Hematopoietic multipotent progenitor cell (in vitro differentiated cells): Measurements from ENCODE around the gene FUT7. TPM values are rescaled to one million over a fixed set of nuclear protein-coding genes. Genes with fewer than 3 reads are reported as not detected.

Experiments used
- DNase-seq, 3 donors: peaks; one replicate each; pipeline ENCODE4 v3.0.0-alpha.2; 2011 to 2015; ENCODE audit warnings: low read depth in 2 of 3, low spot score in 2 of 3
- total RNA-seq: library from RNA; depleted of rRNA; stranded (reverse); fragments of >200 nt; gene quantifications from one replicate; pipeline ENCODE4 v1.2.3, GENCODE V29; 2012

The FUT7 gene
- total RNA-seq, 1 donor, result 14.3 TPM

DNA sequence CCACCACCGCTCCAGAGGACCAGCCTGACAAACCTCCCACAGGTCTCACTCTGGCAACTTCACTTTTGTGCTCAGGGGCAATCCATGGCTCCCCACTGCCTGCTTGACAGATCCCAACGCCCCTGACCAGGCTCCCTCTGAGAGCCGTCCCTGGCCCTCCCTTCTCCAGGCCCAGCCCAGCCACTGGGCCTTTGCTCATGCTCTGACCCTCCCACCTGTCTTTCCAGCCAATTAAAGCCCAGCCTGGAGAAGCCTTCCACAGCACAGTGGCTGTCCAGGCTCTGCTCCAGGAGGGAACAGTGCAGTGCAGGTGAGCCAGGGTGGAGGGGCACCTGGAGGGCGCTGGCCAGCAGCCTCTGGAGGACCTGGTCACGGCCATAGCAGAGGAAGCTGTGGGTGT lies 18.7 kb upstream of the FUT7 start:
- no peak for DNase-seq

DNA sequence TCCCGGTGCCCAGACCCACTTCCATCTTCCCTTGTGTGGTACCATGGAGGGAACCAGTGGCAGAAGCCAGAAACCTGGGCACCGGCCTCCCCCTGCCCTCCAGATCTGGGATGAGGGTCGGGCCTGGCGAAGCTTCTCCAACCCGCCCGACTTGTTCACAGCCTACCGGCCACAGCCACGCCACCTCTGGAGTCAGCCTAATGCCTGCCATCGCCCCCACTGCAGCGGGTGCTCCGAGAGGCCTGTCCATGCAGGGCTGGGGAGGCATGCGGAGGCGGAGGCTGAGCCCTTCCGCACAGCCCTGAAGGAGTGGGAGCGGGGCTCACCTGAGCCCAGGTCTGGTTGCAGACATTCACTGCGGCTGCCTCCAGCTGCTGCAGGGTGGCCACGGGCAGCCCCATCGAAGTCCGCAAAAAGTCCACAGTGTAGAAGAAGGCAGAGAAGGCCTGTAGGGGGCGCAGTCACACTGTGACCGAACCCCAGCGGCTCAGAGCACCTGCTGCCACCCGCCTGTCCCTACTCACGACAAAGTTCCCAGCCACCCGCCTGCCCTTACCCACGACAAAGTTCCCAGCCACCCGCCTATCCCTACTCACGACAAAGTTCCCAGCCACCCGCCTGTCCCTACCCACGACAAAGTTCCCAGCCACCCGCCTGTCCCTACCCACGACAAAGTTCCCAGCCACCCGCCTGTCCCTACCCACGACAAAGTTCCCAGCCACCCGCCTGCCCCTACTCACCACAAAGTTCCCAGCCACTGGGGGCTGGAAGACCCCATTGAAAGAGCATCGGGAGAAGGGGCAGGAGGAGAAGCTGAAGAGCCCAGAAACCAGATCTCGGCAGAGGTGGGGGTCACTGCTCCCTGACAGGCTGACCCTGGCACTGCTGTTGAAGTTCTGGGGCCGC lies 17.9 kb upstream of the FUT7 start:
- peak in 2 of 3 donors; percentile 65 to 74 for DNase-seq

DNA sequence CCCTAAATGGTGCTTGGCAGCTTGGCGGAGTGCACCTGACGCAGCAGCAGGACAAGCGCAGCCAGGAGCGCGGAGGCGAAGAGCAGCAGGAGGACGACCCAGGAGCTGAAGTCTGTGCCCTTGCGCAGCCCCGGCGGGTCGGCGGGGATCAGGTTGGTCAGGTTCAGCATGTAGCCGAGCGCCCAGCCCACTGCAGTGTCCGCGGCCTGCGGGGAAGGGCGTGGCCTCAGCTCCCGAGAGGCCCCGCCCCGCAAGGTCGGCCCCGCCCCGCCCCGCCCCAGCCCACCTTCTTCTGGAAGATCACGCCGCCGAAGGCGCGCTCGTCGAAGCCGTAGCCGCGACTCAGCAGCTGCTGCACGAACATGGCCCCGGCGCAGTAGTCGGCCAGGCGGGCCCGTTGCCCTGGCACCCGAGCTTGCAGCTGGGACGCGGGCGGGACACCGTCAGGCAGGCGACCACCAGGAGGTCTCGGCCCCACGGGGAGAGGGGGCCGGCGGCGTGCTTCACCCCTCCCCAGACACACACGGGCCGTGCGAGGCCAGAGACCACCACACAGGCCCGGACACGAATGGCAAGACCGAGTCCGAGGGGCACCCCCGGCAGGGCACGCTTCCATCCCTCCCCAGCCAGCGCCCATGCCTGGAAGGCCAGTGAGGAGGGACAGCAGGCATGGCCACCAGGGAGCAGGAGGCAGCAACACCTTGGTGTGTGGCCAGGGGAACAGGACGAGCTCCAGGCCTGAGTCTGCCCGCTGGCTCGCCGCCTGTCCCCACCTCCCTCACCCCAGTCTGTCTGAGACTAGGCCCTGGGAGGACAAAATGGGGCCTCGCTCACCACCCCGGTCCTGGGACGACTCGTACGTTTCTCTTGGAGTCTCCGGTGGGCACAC lies 17.0 kb upstream of the FUT7 start:
- no peak for DNase-seq

DNA sequence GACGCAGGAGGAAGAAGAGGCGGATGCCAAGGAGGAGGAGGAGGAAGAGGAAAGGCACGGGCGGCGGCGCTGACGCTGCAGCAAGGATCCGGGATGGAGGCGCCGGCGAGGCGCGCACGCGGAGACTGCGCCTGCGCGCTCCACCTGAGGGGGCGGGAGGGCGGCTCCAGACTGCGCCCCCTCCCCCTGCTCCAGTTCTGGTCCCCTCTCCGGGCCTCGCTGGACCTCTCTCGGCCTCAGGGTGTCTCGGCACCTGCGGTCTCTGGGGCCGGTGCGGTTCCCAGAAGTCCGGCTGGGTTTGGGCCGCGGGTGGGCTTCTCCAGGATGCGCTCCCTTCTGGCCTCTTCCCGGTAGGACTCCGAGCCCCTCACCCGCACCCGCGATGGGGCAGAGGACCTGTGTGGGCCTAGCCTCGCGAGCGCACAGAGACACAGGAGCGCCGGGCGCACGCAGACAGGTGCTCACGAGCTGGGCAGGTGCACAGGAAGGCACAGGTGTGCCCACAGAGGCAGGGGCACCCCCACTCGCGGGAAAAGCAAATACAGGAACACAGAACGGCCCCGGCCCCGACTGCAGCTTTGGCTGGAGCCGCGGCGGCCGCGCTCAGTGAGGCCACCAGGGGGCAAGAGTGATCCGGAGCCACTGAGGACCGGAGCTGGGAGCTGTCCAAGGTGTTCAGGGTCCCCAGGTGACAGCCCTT lies 14.3 kb upstream of the FUT7 start, which contains the start of gene NPDC1:
Gene NPDC1 (minus strand): TSS at position 90 of the 700 bp plus-strand sequence. CDS start 188 bp downstream, outside the sequence.
- peak; percentile 57 to 82 (median 78) for DNase-seq

DNA sequence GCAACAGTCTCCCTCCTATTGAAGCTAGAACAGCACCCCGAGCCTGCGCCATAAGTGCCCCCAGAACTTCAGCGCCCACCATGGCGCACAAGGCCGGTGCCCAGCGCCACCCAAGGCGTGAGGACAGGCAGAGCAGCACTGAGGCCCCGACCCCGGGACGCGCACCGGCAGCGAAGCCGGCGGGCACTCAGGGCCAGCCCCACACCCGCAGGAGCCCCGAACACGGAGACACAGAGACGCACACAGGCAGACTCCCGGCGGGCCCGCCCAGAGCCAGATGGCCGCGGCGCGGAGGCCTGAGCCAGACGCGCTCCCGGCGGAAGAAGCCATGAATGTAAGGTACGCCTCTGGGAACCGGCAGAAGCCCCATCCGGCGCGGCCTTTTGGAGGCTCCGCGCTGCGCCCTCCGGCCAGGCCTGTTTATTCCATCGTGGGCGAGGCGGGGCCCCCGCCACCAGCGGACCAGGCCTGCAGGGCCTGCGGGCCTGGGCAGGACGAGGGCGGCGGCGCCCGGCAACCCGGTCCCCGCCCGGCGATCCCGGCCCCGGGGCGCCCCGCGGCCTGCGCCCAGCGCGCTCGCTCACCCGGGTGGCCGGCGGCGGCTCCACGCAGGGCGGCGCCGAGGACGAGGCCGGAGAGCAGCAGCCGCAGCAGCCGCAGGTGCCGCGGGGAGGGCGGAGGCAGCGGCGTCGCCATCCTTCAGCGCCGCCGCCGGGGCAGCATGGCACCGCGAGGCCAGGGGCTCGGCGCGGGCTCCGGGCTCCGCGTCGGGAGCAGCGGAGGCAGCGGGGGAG lies 13.6 kb upstream of the FUT7 start:
- DNase-seq, result no peak

DNA sequence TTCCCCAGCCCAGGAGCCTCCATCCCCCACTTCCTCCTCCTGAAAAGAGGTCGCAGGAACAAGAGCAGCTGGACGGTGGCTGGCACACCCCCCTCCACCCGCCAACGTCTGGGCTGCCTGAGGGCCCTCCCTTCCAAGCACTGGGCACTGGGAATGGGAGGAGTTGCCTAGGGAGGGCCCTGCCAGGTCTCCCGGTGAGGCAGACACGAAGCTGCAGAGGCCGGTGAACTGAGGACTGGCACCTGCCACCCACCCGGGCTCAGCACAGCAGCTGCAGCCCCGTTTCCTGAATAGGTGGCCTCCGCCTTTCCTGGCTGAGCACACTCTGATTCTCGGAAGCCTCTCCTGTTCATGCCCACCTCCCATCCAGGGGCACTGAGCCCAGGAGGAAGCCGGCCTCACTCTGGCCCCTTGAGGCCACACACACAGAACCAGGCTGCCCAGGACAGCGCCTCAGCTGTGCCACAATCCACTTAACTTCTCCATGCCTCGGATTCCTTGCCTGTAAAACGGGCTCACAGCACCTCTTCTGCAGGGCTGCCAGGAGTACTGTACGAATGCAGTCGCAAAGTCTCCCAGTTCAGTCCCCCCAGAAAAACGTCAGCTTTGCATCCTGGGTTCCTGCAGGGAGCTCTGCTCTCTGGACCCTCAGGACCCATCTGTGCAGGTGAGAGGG lies 12.8 kb upstream of the FUT7 start:
- DNase-seq, result no peak

DNA sequence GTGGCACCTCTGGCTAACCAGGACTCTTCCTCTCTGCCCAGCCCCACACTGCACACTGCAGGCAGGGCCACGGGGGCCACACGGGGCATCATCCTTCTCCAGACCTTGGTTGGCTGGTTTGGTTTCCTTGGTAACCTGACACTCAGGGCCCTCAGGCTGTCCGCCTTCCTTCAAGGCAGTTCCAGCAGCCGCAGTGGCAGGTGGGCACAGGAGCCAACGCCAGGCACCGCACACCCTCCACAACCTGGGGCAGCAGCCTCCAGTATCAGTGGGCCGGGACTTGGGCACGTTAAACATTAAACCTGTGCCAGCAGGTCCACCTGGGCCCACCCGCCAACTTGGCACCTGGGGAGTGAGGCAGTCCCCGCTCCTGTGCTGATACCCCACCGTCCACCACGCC lies 12.1 kb upstream of the FUT7 start:
- no peak for DNase-seq

DNA sequence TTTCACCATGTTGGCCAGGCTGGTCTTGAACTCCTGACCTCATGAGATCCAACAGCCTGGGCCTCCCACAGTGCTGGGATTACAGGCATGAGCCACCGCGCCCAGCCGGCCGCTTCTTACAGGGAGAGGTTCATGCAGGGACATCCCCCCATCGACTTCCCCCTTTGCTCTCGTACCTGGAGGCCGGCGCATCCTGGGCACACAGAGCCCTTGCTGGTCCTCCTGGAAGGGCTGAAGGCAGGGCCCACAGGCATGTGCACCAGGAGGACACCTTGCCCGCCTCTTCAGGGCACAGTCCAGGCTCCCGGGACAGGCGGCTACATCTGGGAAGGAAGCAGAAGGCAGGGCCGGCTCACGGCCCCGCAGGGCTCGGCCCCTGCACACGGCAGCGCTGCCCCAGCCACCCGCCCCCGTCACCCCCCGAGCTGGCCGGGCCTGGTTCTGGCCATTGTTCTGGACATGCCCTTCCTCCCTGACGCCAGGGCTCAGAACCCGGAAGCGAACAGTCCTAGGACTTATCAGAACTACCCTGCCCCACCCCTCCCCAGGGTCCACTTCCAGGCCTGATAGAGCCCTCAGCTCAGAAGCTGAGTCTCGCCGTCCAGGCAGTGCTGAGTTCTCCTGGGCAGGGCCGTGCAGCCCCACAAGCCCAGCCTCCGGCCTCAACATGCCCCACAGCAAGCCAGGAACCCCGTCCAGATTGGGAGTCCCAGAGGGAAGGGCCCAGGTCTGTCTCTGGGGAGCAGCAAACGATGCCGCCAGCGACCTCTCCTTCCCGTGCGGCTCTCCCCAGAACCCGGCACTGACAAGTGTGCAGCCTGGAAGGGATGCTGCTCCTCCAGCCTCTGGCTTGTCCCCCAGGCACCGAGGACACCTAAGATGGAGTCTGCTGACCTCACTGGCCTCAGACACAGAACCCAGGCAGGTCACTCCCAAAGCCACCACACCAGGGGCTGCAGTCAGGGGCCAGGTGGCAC lies 11.2 kb upstream of the FUT7 start:
- DNase-seq, result no peak

DNA sequence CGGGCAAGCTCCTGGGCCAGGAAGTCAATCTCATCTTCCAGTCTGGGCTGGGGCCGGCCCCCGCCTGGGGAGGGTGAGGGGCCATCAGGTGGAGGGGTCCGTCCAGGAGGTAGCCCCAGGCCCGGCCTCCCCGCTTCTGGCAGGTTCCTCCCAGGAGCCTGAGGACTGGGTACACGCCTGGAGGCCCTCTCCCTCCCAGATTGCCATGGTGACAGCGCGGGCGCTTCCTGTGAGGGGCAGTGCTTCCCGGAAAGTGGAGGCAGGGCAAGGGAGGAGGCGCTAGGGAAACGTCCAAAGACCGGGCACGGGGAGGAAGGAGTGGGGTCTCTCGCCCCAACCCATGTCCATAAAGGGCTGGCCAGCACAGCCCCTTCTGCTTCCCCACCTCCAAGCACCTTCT lies 9.2 kb upstream of the FUT7 start:
- DNase-seq, result no peak

DNA sequence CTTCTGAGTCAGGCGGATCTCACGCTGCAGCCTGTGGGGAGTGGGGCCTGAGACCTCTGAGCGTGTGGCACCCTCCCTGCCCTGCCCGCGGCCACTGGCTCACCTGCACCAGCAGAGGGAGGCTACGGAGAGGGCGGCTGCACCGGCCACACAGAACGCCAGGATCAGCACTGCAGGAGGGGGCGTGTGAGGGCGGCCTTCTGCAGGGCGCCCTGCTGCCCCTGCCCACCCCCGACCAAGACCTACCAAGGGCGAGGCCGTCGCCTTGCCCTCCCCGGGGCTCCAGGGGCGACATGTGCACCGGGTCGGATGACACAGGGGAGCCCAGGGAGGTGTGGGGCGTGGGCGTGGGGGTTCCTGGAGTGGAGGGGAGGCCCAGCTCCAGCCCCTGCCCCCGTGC lies 8.7 kb upstream of the FUT7 start:
- no peak for DNase-seq

DNA sequence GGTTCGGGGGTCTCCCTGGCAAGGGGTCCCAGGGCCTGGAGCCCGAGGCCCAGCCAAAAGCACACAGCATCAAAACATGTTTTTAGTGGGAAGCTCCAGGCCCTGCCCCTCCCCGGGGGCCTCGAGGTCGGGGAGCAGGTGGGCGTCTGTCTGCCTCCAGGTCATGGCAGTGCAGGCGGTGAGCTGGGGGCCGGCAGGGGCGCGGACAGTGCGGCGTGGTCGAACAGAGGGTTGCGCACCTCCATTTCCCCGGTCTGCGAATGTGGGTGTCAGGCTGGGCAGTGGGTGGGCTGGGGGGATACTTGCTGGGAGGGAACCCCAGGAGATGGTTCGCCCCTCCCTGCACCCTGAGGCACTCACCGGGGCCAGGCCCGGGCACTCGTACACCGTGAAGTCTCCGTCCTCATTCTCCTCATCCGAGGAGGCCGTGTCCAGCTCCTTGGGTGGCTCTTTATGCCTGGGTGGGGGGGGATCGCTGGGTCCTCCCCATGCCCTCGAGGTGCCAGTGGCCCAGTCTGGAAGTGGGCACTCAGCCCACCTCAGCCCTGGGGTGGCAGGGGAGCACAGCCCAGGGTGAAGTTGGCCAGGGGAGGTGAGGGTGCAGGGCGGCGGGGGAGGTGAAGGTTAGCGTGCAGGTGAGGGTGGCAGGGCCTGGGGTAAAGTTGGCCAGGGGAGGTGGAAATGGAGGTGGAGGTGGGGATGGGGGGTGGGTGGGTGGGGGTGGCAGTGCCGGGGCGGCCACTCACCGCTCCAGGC lies 7.9 kb upstream of the FUT7 start:
- no peak for DNase-seq

DNA sequence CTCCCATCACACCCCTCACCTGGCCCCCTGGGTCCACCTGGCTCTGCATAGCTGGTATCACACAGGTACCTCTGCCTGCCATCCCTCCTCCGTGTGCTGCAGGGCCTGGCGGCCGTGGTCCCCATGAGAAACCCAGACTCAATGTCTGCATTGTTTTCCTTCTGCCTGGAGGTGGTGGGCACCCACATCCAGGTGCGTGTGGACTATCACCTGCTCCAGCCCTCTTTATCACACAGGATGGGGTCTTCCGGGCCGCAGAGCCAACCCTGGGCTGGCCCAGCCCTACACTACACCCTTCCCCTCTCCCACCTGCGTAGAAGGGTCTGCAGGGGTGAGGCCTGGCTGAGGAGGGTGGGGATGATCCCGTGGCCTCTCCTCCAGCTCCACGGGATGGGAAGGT lies 7.0 kb upstream of the FUT7 start:
- DNase-seq, result no peak

DNA sequence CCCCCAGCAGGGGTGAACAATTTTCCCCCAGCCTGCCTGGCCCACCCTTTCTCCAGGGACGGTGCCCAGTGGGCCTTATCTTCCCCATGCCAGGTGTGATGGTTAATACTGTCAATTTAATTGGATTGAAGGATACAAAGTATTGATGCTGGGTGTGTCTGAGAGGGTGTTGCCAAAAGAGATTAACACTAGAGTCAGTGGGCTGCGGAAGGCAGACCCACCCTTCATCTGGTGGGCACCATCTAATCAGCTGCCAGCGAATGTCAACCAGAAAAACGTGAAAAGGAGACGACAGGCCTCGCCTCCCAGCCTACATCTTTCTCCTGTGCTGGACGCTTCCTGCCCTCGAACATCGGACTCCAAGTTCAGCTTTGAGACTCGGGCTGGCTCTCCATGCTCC lies 5.6 kb upstream of the FUT7 start:
- DNase-seq, result no peak

DNA sequence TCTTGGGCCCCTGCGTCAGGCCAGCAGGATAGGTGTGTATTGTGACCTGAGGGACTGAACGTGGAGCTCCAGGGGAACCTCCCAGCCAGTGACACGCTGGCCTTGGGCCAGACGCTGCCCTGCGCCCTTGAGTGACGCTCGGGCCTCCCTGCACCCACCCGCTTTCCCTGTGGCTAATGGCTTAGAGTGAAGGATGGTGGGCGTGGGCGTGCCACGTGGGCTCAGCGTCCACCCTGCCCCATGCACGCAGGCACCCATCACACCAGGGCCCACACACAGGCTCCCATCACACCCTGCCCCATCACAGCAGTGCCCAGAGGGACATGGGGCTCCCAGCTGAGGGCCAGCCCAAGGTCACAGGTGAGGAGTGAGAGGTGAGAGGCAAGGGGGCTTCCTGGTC lies 5.1 kb upstream of the FUT7 start:
- DNase-seq, result no peak

DNA sequence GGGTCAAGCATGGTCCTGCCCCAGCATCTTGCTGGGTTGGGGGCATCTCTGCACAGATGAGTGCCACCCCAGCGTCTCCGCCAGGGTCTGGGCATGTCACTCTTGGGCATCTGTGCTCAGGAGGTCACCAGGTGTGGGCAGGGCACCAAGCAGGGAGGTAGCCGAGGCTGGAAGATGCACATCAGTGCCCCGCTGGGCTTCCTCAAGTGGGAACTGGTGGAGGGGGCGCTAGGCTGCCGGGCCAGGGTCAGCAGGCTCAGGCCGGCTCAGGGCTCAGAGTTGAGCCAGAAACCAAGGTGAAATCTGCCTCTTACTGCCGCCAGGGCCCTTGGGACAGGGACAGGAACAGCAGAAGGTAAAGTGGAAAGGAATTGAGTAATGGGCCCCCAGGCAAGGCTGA lies 4.0 kb upstream of the FUT7 start:
- no peak for DNase-seq

DNA sequence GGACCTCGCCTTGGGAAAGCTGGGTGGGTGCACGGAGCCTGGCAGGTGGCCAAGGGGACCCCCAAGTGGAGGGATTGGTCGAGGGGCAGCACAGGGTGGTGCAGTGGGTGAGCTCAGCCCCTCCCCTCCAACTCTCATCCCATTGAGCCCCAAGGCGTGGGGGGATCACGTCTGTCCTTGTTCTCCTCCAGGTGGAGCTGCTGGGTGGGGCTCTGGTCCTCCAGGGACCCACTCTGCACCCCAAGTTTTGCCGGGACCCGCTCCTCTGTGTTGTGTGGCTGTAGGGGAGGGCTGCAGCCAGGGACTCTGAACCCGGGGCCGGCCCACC lies 3.6 kb upstream of the FUT7 start:
- no peak for DNase-seq

DNA sequence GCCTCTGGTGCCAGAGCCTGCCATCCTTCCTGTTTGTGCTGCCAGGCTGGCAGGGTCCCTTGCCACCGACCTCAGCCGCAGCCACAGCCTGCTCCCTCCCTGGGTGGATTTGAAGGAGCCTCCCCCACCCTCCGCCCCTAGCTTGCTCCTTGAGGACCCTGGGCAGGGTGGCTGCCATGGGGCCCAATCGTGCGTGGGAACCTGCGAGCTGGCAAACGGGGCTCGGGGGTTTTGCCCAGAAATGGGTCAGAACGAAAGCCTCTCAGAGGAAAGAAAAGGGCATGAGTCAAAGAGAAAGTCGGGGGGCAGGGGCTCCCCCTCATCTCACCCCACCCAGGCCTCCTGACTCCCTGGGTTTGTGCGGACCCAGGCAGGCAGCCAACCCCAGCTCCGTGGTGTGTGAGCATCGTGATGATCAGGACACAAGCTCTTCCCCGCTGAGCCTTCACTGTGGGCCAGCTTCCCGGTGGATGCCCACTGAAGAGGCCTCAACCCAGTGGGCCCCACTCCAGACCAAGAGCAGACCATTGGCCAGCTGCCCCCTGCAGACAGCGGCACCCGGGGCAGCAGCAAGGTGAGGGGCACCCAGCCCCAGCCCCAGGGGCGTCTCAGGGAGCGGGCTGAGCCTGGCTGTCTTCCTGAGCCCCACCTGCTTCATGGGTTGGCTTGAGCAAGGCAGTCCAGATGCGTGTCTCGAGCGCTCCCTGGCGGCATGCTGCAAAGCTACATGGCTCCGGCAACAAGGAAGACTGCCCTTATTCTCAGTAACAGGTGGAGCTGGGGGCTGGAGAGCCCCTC lies 3.0 kb upstream of the FUT7 start:
- peak; percentile 80 to 92 (median 88) for DNase-seq
